Lung (tissue), 12 donors: Measurements from ENCODE around the gene ADORA3. TPM values are rescaled to one million over a fixed set of nuclear protein-coding genes. Genes with fewer than 3 reads are reported as not detected.

Experiments
- ATAC-seq: fragments of 200-7000 bp; cut with Tn5 transposase; one replicate; pipeline ENCODE4 v1.9.1; 2020; ENCODE audit warnings: moderate number of reproducible peaks; ENCODE audit not compliant: insufficient read depth, low FRiP score
- DNase-seq, 3 donors: peaks; one replicate each; pipeline ENCODE4 v3.0.0-alpha.2; 2013 to 2017
- H3K27ac ChIP-seq, 2 donors: one replicate each; pipeline ENCODE4 v1.5.1; 2013; ENCODE audit warnings: mild to moderate bottlenecking in 2 of 2, moderate library complexity in 2 of 2, control low read depth in 1 of 2, inconsistent platforms in 1 of 2, low read depth in 1 of 2, low read length in 1 of 2
- H3K27me3 ChIP-seq, 3 donors: one replicate each; pipeline ENCODE4 v1.5.1; 2013; ENCODE audit warnings: low read length in 2 of 3; ENCODE audit not compliant: control insufficient read depth in 3 of 3, insufficient read depth in 3 of 3
- H3K36me3 ChIP-seq, 4 donors: one replicate each; pipeline ENCODE4 v1.5.1; 2013; ENCODE audit warnings: low read length in 4 of 4, mild to moderate bottlenecking in 1 of 4, moderate library complexity in 1 of 4; ENCODE audit not compliant: control insufficient read depth in 4 of 4, insufficient read depth in 4 of 4
- H3K4me1 ChIP-seq, 5 donors: one replicate each; pipeline ENCODE4 v1.5.1; 2013; ENCODE audit warnings: low read length in 5 of 5, mild to moderate bottlenecking in 2 of 5, moderate library complexity in 1 of 5; ENCODE audit not compliant: control insufficient read depth in 5 of 5, insufficient read depth in 5 of 5
- H3K4me3 ChIP-seq: one replicate; pipeline ENCODE4 v1.5.1; 2013; ENCODE audit warnings: mild to moderate bottlenecking, control low read depth, moderate library complexity
- H3K9ac ChIP-seq, 2 donors: one replicate each; pipeline ENCODE4 v1.5.1; 2013; ENCODE audit warnings: low read length in 2 of 2, control low read depth in 1 of 2; ENCODE audit not compliant: insufficient read depth in 1 of 2
- H3K9me3 ChIP-seq, 4 donors: one replicate each; pipeline ENCODE4 v1.5.1; 2013; ENCODE audit warnings: low read length in 3 of 4, mild to moderate bottlenecking in 1 of 4, moderate library complexity in 1 of 4; ENCODE audit not compliant: control insufficient read depth in 4 of 4, insufficient read depth in 3 of 4
- CTCF ChIP-seq: IDR thresholded peaks from 2 replicates; pipeline ENCODE4 v1.5.1; 2012; ENCODE audit warnings: mild to moderate bottlenecking; ENCODE audit errors: control extremely low read depth, extremely low read depth
- WGBS, 2 donors: extraction: QIAGEN DNeasy Blood & Tissue Kit; methylation state at CpG; one replicate each; pipeline ENCODE4 v1.1.7; 2013; 5-methylcytosine and 5-hydroxymethylcytosine counted together
- polyA plus RNA-seq, 2 donors: library from polyadenylated mRNA; stranded (reverse); fragments of 200-250 nt; gene quantifications; one replicate each; pipeline ENCODE4 v1.2.1, GENCODE V29; 2013
- total RNA-seq, 2 donors: library from RNA; depleted of rRNA in 1 of 2; stranded (reverse); fragments of >200 nt in 1 of 2; gene quantifications; one replicate each; pipeline ENCODE4 v1.2.1, GENCODE V29; 2014 to 2021
- donor health status: control.
- donor health status: control.
- donor health status: Bipolar disorder and iron deficiency.
- donor health status: healthy.
- donor health status: DM: yes; HTN: yes; CAD: no.

ADORA3 gene
- total and polyA plus RNA-seq, 4 donors = 1.1 to 10.3 (median 3.9) TPM

- TF ChIP-seq CTCF = no peak
- Histone ChIP-seq H3K27ac (no peak overlapping the region), H3K27me3 (no peaks in the 10 kb centered on the region), H3K9me3 (no peaks in the 10 kb centered on the region), H3K9ac (no peak overlapping the region), H3K4me1 (peaks cover 0 to 2% (median 0%) of the 10 kb centered on the region in 5 donors), H3K4me3 (no peak overlapping the region), H3K36me3 (no peaks in the 10 kb centered on the region)
- DNase-seq (no peak), ATAC-seq (no peak)
- WGBS, 2 donors = 88 to 96% methylated on average over 3 of the region's 3 CpGs
Observed at GRCh38 chr1:111540928-111541327, 37.5 kb upstream of the ADORA3 start.

- DNase-seq (no peak), ATAC-seq (no peak)
- no peak for TF ChIP-seq CTCF
- H3K27ac ChIP-seq = no peak overlapping the region
- no peaks in the 10 kb centered on the region for H3K9me3 ChIP-seq
- no peaks in the 10 kb centered on the region for H3K27me3 ChIP-seq
- H3K4me1 ChIP-seq = peaks cover 0 to 8% (median 4%) of the 10 kb centered on the region in 5 donors
- H3K4me3 ChIP-seq = no peak overlapping the region
- no peak overlapping the region for H3K9ac ChIP-seq
- H3K36me3 ChIP-seq = no peaks in the 10 kb centered on the region
- 82 to 85% methylated on average over 6 of the region's 6 CpGs for WGBS, 2 donors
Observed at GRCh38 chr1:111538343-111539025, 35.1 kb upstream of the ADORA3 start.

- DNase-seq (peak; percentile 28 to 45 (median 32)), ATAC-seq (no peak)
- H3K27ac ChIP-seq = no peak overlapping the region
Observed at GRCh38 chr1:111535256-111536191, 32.1 kb upstream of the ADORA3 start.

More at GRCh38 chr1:111535256-111536191, 32.1 kb upstream of the ADORA3 start:
- 67 to 84% methylated on average over 14 of the region's 14 CpGs for WGBS, 2 donors
- Histone ChIP-seq H3K9ac (no peak overlapping the region), H3K36me3 (no peaks in the 10 kb centered on the region), H3K4me1 (peaks cover 0 to 8% (median 4%) of the 10 kb centered on the region in 5 donors), H3K9me3 (no peaks in the 10 kb centered on the region), H3K27me3 (no peaks in the 10 kb centered on the region), H3K4me3 (no peak overlapping the region)
- TF ChIP-seq CTCF = no peak
